Choroid plexus epithelial cell (primary cell): ENCODE data around the gene ANAPC16.
"Not testable (repeated sequence)": the region's sequence is repeated elsewhere in the genome, so short reads cannot be mapped to it uniquely, and the experiment has no call there.

Experiments
- DNase-seq: peaks from one replicate; pipeline ENCODE4 v3.0.0-alpha.2; 2010; ENCODE audit warnings: low read depth
- H3K4me3 ChIP-seq: 2 replicates; pipeline ENCODE4 v1.5.1; 2011; ENCODE audit warnings: low read depth, mild to moderate bottlenecking, control low read depth, low read length, moderate library complexity
- CTCF ChIP-seq: conservative IDR thresholded peaks from 2 replicates; pipeline ENCODE4 v1.5.1; 2011; ENCODE audit warnings: low read depth, mild to moderate bottlenecking, control low read depth, inconsistent platforms, low read length, moderate library complexity

Gene ANAPC16

GRCh38 chr10:72265508-72265907 is 49.7 kb downstream of the ANAPC16 start:
- TF ChIP-seq CTCF: no peak
- no peak overlapping the region for H3K4me3 ChIP-seq
- DNase-seq: no peak

GRCh38 chr10:72265990-72266865 is 50.4 kb downstream of the ANAPC16 start:
- no peak for DNase-seq
- no peak for TF ChIP-seq CTCF
- no peak overlapping the region for H3K4me3 ChIP-seq

- TF ChIP-seq CTCF: no peak
- DNase-seq: no peak
These were observed 51.6 kb downstream of the ANAPC16 start for GRCh38 chr10:72267381-72267780.

GRCh38 chr10:72267819-72268399 is 52.1 kb downstream of the ANAPC16 start:
- no peak for TF ChIP-seq CTCF
- H3K4me3 ChIP-seq: no peak overlapping the region
- no peak for DNase-seq

More at GRCh38 chr10:72267381-72267780, 51.6 kb downstream of the ANAPC16 start:
- H3K4me3 ChIP-seq: no peak overlapping the region

- DNase-seq: not testable (repeated sequence)
These were observed 52.8 kb downstream of the ANAPC16 start for GRCh38 chr10:72268475-72269200.

GRCh38 chr10:72270607-72271281 is 54.9 kb downstream of the ANAPC16 start:
- TF ChIP-seq CTCF: no peak
- DNase-seq: no peak
- no peak overlapping the region for H3K4me3 ChIP-seq

More at GRCh38 chr10:72268475-72269200, 52.8 kb downstream of the ANAPC16 start:
- H3K4me3 ChIP-seq: not testable (repeated sequence)
